CD14-positive monocyte (primary cell): ENCODE results near the gene C1QC. TPM values are rescaled to one million over a fixed set of nuclear protein-coding genes. Genes with fewer than 3 reads are reported as not detected.

Experiments used
- DNase-seq, 3 donors: peaks; one replicate each; pipeline ENCODE4 v3.0.0-alpha.2; 2011 to 2022
- H2AFZ ChIP-seq: 2 replicates; pipeline ENCODE4 v1.6.0; 2012; ENCODE audit warnings: mild to moderate bottlenecking, low read depth, low read length, inconsistent platforms; ENCODE audit not compliant: insufficient read depth, poor library complexity, severe bottlenecking
- H3K27ac ChIP-seq, 2 donors: 1 replicate in 1 of 2; 2 replicates in 1 of 2; pipeline ENCODE4 v1.5.1; 2012 to 2013; ENCODE audit warnings: low read length in 2 of 2, control low read depth in 1 of 2, inconsistent platforms in 1 of 2, low read depth in 1 of 2, mild to moderate bottlenecking in 1 of 2
- H3K27me3 ChIP-seq, 2 donors: one replicate each; pipeline versions ENCODE4 v1.6.0 to v1.6.1; 2011 to 2013; ENCODE audit warnings: low read length in 2 of 2; ENCODE audit not compliant: control insufficient read depth in 2 of 2, insufficient read depth in 2 of 2
- H3K36me3 ChIP-seq, 2 donors: replicated peaks in 1 of 2; 1 replicate in 1 of 2; 2 replicates in 1 of 2; pipeline versions ENCODE4 v1.5.1 to v1.6.1; 2012 to 2013; ENCODE audit warnings: low read length in 2 of 2, control low read depth in 1 of 2, inconsistent platforms in 1 of 2, mild to moderate bottlenecking in 1 of 2; ENCODE audit not compliant: insufficient read depth in 2 of 2, control insufficient read depth in 1 of 2
- H3K4me1 ChIP-seq, 2 donors: 1 replicate in 1 of 2; 2 replicates in 1 of 2; pipeline versions ENCODE4 v1.5.1 to v1.6.1; 2012 to 2013; ENCODE audit warnings: low read length in 2 of 2, control low read depth in 1 of 2, inconsistent platforms in 1 of 2, mild to moderate bottlenecking in 1 of 2, moderate library complexity in 1 of 2; ENCODE audit not compliant: insufficient read depth in 2 of 2, control insufficient read depth in 1 of 2
- H3K4me2 ChIP-seq: replicated peaks from 2 replicates; pipeline ENCODE3; 2012; ENCODE audit warnings: low read length, moderate library complexity, mild to moderate bottlenecking; ENCODE audit not compliant: poor library complexity, severe bottlenecking; ENCODE audit errors: extremely low read depth
- H3K4me3 ChIP-seq, 3 experiments: fragments of 200-600 bp in 1 of 3; sonication (generic) in 1 of 3; replicated peaks in 1 of 3; 1 replicate in 2 of 3; 2 replicates in 1 of 3; pipeline ENCODE4 v1.5.1; 2011 to 2013; ENCODE audit warnings: low read length in 3 of 3, mild to moderate bottlenecking in 3 of 3, control low read depth in 2 of 3, low read depth in 2 of 3, inconsistent platforms in 1 of 3, moderate library complexity in 1 of 3
- H3K79me2 ChIP-seq: 2 replicates; pipeline ENCODE4 v1.6.0; 2012; ENCODE audit warnings: mild to moderate bottlenecking, control low read depth, inconsistent platforms, low read length, moderate library complexity; ENCODE audit not compliant: insufficient read depth
- H3K9ac ChIP-seq: 2 replicates; pipeline ENCODE4 v1.6.0; 2017; ENCODE audit warnings: low read length, mild to moderate bottlenecking; ENCODE audit not compliant: insufficient read depth, poor library complexity, severe bottlenecking
- H3K9me3 ChIP-seq, 2 donors: replicated peaks in 1 of 2; 1 replicate in 1 of 2; 2 replicates in 1 of 2; pipeline versions ENCODE4 v1.5.1 to v1.6.1; 2012 to 2013; ENCODE audit warnings: low read length in 2 of 2, control low read depth in 1 of 2; ENCODE audit not compliant: control insufficient read depth in 1 of 2, insufficient read depth in 1 of 2
- H4K20me1 ChIP-seq: 2 replicates; pipeline ENCODE4 v1.6.0; 2012; ENCODE audit warnings: mild to moderate bottlenecking, low read length, control low read depth, moderate library complexity; ENCODE audit not compliant: insufficient read depth
- H3K27ac Mint-ChIP-seq, 7 donors: one replicate each; pipeline ENCODE4 v1.8.0; 2020; ENCODE audit warnings: mild to moderate bottlenecking in 7 of 7, mixed read lengths in 7 of 7, moderate library complexity in 6 of 7, inconsistent platforms in 2 of 7
- H3K27me3 Mint-ChIP-seq, 3 donors: one replicate each; pipeline ENCODE4 v1.8.0; 2021 to 2022; ENCODE audit warnings: low read depth in 3 of 3, mild to moderate bottlenecking in 3 of 3, mixed read lengths in 3 of 3, moderate library complexity in 3 of 3, inconsistent platforms in 1 of 3
- H3K36me3 Mint-ChIP-seq, 2 donors: one replicate each; pipeline ENCODE4 v1.8.0; 2020; ENCODE audit warnings: mixed read lengths in 2 of 2, inconsistent platforms in 1 of 2, mild to moderate bottlenecking in 1 of 2
- H3K4me1 Mint-ChIP-seq: one replicate; pipeline ENCODE4 v1.8.0; 2020; ENCODE audit warnings: mild to moderate bottlenecking, mixed read lengths
- H3K4me3 Mint-ChIP-seq, 2 donors: one replicate each; pipeline ENCODE4 v1.8.0; 2020; ENCODE audit warnings: mild to moderate bottlenecking in 2 of 2, mixed read lengths in 2 of 2, moderate library complexity in 1 of 2
- H3K9me3 Mint-ChIP-seq, 7 donors: one replicate each; pipeline ENCODE4 v1.8.0; 2020 to 2022; ENCODE audit warnings: mixed read lengths in 7 of 7, mild to moderate bottlenecking in 6 of 7, moderate library complexity in 6 of 7, inconsistent platforms in 2 of 7
- WGBS: methylation state at CpG from one replicate; pipeline ENCODE4 v1.1.5; 2013; ENCODE audit warnings: missing lambda C conversion rate; ENCODE audit not compliant: insufficient coverage; 5-methylcytosine and 5-hydroxymethylcytosine counted together
- intact Hi-C, 2 donors: fragments of 100-400 bp; cut with micrococcal nuclease; formaldehyde crosslinking; loops; one replicate each; pipeline versions ENCODE4 v1.15.0 to v1.15.1; 2023
- polyA plus RNA-seq, 3 donors: library from polyadenylated mRNA; depleted of rRNA in 1 of 3; unstranded in 2 of 3; stranded (reverse) in 1 of 3; fragments of 300-500 nt in 2 of 3; fragments of >200 nt in 1 of 3; fragmentation: Illumina TruSeq in 2 of 3; gene quantifications; 1 replicate in 2 of 3; 2 replicates in 1 of 3; pipeline ENCODE4 v1.2.3, GENCODE V29; 2012 to 2021
- TF ChIP-seq, protein P1 (sequence below): fragments of 200-600 bp; IDR thresholded peaks from one replicate; pipeline ENCODE4 v1.8.0; 2022; ENCODE audit warnings: antibody characterized with exemption, mild to moderate bottlenecking

The C1QC gene
- polyA plus RNA-seq, 3 donors: 0.74 to 3.6 (median 0.85) TPM

DNA sequence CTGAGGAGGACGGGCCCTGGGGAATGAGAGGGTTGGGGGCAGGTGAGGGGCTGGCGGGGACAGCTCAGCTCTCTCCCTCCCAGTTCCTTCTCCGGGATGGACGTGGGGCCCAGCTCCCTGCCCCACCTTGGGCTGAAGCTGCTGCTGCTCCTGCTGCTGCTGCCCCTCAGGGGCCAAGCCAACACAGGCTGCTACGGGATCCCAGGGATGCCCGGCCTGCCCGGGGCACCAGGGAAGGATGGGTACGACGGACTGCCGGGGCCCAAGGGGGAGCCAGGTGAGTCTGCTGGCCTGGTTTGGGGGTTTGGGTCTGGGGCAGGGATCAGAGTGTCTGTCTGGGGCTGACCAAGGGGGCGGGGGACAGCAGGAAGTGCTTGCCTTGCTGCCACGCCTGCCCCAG, 495 bp downstream of the C1QC start:
- no peak overlapping the region for H3K4me3 Mint-ChIP-seq
- no peak for DNase-seq
- intact Hi-C loops: loop anchor here (5.0 to 10.0 kb wide), 3 partner anchors 227 to 519 kb away; no protein-coding TSS in a partner anchor
- Histone ChIP-seq H3K27me3 (no peaks in the 10 kb centered on the region), H3K4me2 (no peak overlapping the region), H3K36me3 (no peaks in the 10 kb centered on the region), H2AFZ (no peak overlapping the region), H3K4me1 (no peaks in the 10 kb centered on the region), H3K4me3 (no peak overlapping the region), H3K79me2 (no peaks in the 10 kb centered on the region), H3K9me3 (no peaks in the 10 kb centered on the region), H3K27ac (no peak overlapping the region), H4K20me1 (no peaks in the 10 kb centered on the region), H3K9ac (no peak overlapping the region)
- H3K27ac Mint-ChIP-seq: no peak overlapping the region
- 87% methylated on average over 7 of the region's 12 CpGs for WGBS
- H3K9me3 Mint-ChIP-seq: no peaks in the 10 kb centered on the region
- H3K36me3 Mint-ChIP-seq: no peaks in the 10 kb centered on the region
- H3K27me3 Mint-ChIP-seq: peaks cover 6 to 13% (median 10%) of the 10 kb centered on the region in 3 donors
- no peaks in the 10 kb centered on the region for H3K4me1 Mint-ChIP-seq
- TF ChIP-seq, protein P1, sequence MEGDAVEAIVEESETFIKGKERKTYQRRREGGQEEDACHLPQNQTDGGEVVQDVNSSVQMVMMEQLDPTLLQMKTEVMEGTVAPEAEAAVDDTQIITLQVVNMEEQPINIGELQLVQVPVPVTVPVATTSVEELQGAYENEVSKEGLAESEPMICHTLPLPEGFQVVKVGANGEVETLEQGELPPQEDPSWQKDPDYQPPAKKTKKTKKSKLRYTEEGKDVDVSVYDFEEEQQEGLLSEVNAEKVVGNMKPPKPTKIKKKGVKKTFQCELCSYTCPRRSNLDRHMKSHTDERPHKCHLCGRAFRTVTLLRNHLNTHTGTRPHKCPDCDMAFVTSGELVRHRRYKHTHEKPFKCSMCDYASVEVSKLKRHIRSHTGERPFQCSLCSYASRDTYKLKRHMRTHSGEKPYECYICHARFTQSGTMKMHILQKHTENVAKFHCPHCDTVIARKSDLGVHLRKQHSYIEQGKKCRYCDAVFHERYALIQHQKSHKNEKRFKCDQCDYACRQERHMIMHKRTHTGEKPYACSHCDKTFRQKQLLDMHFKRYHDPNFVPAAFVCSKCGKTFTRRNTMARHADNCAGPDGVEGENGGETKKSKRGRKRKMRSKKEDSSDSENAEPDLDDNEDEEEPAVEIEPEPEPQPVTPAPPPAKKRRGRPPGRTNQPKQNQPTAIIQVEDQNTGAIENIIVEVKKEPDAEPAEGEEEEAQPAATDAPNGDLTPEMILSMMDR: no peak

DNA sequence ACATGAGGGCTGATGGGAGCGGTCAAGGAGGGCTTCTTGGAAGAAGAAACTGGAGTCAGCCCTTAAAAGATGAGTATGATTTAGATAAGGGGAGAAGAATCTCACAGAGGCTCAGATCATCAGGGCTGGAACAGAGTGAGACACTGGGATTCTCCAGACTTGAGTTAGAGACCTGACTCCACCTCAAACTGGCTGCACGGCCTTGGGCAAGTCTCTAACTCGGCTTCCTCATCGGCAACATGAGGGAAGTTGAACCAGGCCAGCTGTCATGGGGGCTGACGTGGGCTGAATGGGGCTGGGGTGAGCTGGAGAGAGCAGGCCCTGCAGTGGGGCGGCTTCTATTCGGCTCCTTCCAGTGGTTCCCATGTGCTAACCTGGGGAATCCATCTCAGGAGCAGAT, 2.5 kb downstream of the C1QC start:
- no peak overlapping the region for H3K4me3 Mint-ChIP-seq
- peak overlapping the region in 1 of 7 donors; percentile 26 for H3K27ac Mint-ChIP-seq
- no peak overlapping the region for H3K27ac ChIP-seq
- no peaks in the 10 kb centered on the region for H3K4me1 ChIP-seq
- peaks cover 0 to 2% (median 0%) of the 10 kb centered on the region in 7 donors for H3K9me3 Mint-ChIP-seq
- no peaks in the 10 kb centered on the region for H3K36me3 ChIP-seq
- TF ChIP-seq, protein P1: no peak
- H4K20me1 ChIP-seq: no peaks in the 10 kb centered on the region
- no peak overlapping the region for H3K4me2 ChIP-seq
- no peaks in the 10 kb centered on the region for H3K9me3 ChIP-seq
- no peak for DNase-seq
- H2AFZ ChIP-seq: no peak overlapping the region
- no peak overlapping the region for H3K4me3 ChIP-seq
- H3K27me3 Mint-ChIP-seq: peaks cover 3 to 11% (median 4%) of the 10 kb centered on the region in 3 donors
- no peak overlapping the region for H3K9ac ChIP-seq
- no peaks in the 10 kb centered on the region for H3K79me2 ChIP-seq
- H3K36me3 Mint-ChIP-seq: no peaks in the 10 kb centered on the region
- H3K27me3 ChIP-seq: no peaks in the 10 kb centered on the region
- no peaks in the 10 kb centered on the region for H3K4me1 Mint-ChIP-seq
- intact Hi-C loops: loop anchor here in 1 of 2 donors (10.0 kb wide), 1 partner anchor 521 kb away; no protein-coding TSS in a partner anchor
- WGBS: 50% methylated on average over 5 of the region's 7 CpGs
